A549 treated with AZD2906 at 1 μM for 4 hours (cell line): ENCODE measurements around the gene OR51B2. TPM values are rescaled to one million over a fixed set of nuclear protein-coding genes. Genes with fewer than 3 reads are reported as not detected.

Experiments
- total RNA-seq: library from RNA; stranded (reverse); fragments of 200-300 nt; extraction: Qiagen RNA extraction; gene quantifications from 5 replicates; pipeline ENCODE4 v1.2.3, GENCODE V29; 2022

OR51B2 gene
- not detected in 5 replicates for total RNA-seq

GRCh38 chr11:5324197-5324596 is at the start of gene OR51B2:
Gene OR51B2, minus strand, starts transcription at chr11:5324297. Its CDS starts 0 bp downstream, at chr11:5324297.

GRCh38 chr11:5351208-5351607 is 27.1 kb upstream of the OR51B2 start, which contains the start of gene OR51B6:
Gene OR51B6, plus strand, starts transcription at chr11:5351508. Its CDS starts 0 bp downstream, at chr11:5351508.

GRCh38 chr11:5343474-5344335 is 19.6 kb upstream of the OR51B2 start, which contains the start of gene OR51B5:
Gene OR51B5, minus strand, starts transcription at chr11:5343524. Its CDS starts 0 bp downstream, at chr11:5343524.

GRCh38 chr11:5301846-5302245 is 22.3 kb downstream of the OR51B2 start, which contains the start of gene OR51B4:
Gene OR51B4, minus strand, starts transcription at chr11:5301946. Its CDS starts 0 bp downstream, at chr11:5301946.

Other genes starting within 250 kb of the OR51B2 start
- gene OR52A5, start 185.9 kb downstream of the OR51B2 start, total RNA-seq, result not detected in 5 replicates
- not detected in 5 replicates for gene OR52A1, start 169.5 kb downstream of the OR51B2 start, total RNA-seq
- gene OR51V1, start 123.6 kb downstream of the OR51B2 start, total RNA-seq, result not detected in 5 replicates
- gene HBB, start 97.2 kb downstream of the OR51B2 start, total RNA-seq, result 0.24 TPM in 1 of 5 replicates, not detected in the others
- gene HBD, start 89.8 kb downstream of the OR51B2 start, total RNA-seq, result not detected in 5 replicates
- not detected in 5 replicates for gene HBG1, start 74.4 kb downstream of the OR51B2 start, total RNA-seq
- not detected in 5 replicates for gene HBG2, start 69.5 kb downstream of the OR51B2 start, total RNA-seq
- gene HBE1, start 54.4 kb downstream of the OR51B2 start, total RNA-seq, result 0.10 to 0.19 TPM (median 0.17 TPM) in 3 of 5 replicates, not detected in the others
- not detected in 5 replicates for gene OR51B4, start 22.4 kb downstream of the OR51B2 start, total RNA-seq
- not detected in 5 replicates for gene OR51B5, start 19.2 kb upstream of the OR51B2 start, total RNA-seq
- not detected in 5 replicates for gene OR51B6, start 27.2 kb upstream of the OR51B2 start, total RNA-seq
- gene OR51M1, start 59.5 kb upstream of the OR51B2 start, total RNA-seq, result not detected in 5 replicates
- gene OR51Q1, start 97.8 kb upstream of the OR51B2 start, total RNA-seq, result not detected in 5 replicates
- gene OR51I1, start 117.2 kb upstream of the OR51B2 start, total RNA-seq, result not detected in 5 replicates
- not detected in 5 replicates for gene OR51I2, start 125.0 kb upstream of the OR51B2 start, total RNA-seq
- not detected in 5 replicates for gene OR52D1, start 164.4 kb upstream of the OR51B2 start, total RNA-seq
- not detected in 5 replicates for gene UBQLN3, start 185.7 kb upstream of the OR51B2 start, total RNA-seq
- gene UBQLNL, start 192.4 kb upstream of the OR51B2 start, total RNA-seq, result 0.02 TPM in 1 of 5 replicates, not detected in the others
- gene OR52H1, start 224.2 kb upstream of the OR51B2 start, total RNA-seq, result not detected in 5 replicates